Activated B cell treated with CpG ODN at 0.5 μM for 24 hours (primary cell): ENCODE results near the gene DHDDS. TPM values are rescaled to one million over a fixed set of nuclear protein-coding genes. Genes with fewer than 3 reads are reported as not detected.
A peak's percentile ranks its signal among the peaks of the same experiment; 100 is the strongest.

Experiments
- ATAC-seq: fragments of 200-7000 bp; cut with Tn5 transposase; one replicate; pipeline ENCODE4 v1.10.0; 2021; ENCODE audit warnings: low read depth, mild to moderate bottlenecking, moderate library complexity
- CTCF ChIA-PET: fragments of 350-600 bp; sonication (Branson Sonifier 250); formaldehyde crosslinking; loops from one replicate; lab custom pipeline; 2021; ENCODE audit warnings: antibody characterized with exemption; lab: Charles Lee
- POLR2A ChIA-PET: fragments of 350-600 bp; sonication (Branson Sonifier 250); formaldehyde crosslinking; loops from one replicate; lab custom pipeline; 2021; ENCODE audit warnings: antibody characterized with exemption; lab: Charles Lee
- DNase-seq: peaks from one replicate; pipeline ENCODE4 v3.0.0; 2022
- H3K27ac Mint-ChIP-seq: one replicate; pipeline ENCODE4 v1.8.0; 2020; ENCODE audit warnings: mixed read lengths
- H3K27me3 Mint-ChIP-seq: one replicate; pipeline ENCODE4 v1.8.0; 2021; ENCODE audit warnings: mixed read lengths
- H3K36me3 Mint-ChIP-seq: one replicate; pipeline ENCODE4 v1.8.0; 2021; ENCODE audit warnings: low read depth, mixed read lengths
- H3K4me1 Mint-ChIP-seq: one replicate; pipeline ENCODE4 v1.8.0; 2021; ENCODE audit warnings: mixed read lengths
- H3K4me3 Mint-ChIP-seq: one replicate; pipeline ENCODE4 v1.8.0; 2020; ENCODE audit warnings: mild to moderate bottlenecking, mixed read lengths
- H3K9me3 Mint-ChIP-seq: one replicate; pipeline ENCODE4 v1.8.0; 2020; ENCODE audit warnings: mixed read lengths
- CTCF ChIP-seq: fragments of 200-600 bp; IDR thresholded peaks from one replicate; pipeline ENCODE4 v1.8.0; 2022; ENCODE audit warnings: antibody characterized with exemption, mild to moderate bottlenecking
- intact Hi-C: fragments of 100-400 bp; cut with micrococcal nuclease; formaldehyde crosslinking; loops from one replicate; pipeline ENCODE4 v1.15.1; 2024
- total RNA-seq: library from RNA; stranded (reverse); gene quantifications from 2 replicates; pipeline ENCODE4 v1.2.3, GENCODE V29; 2022

Gene DHDDS
- total RNA-seq, 1 donor from 2014 or later, result 65.0 TPM

- CTCF ChIA-PET, result interaction anchor here (1.1 to 1.7 kb wide), 4 partner anchors 15 to 67 kb away, joined by 6 to 15 read pairs (median 8); no protein-coding TSS in a partner anchor
- Mint-ChIP-seq H3K27me3 (no peaks in the 10 kb centered on the region), H3K9me3 (no peaks in the 10 kb centered on the region), H3K27ac (peak overlapping the region; percentile 94), H3K4me3 (peak overlapping the region; percentile 95), H3K4me1 (peaks cover 23% of the 10 kb centered on the region), H3K36me3 (peaks cover 17% of the 10 kb centered on the region)
- intact Hi-C loops, result loop anchor here (1.0 to 5.0 kb wide), 7 partner anchors 24 to 525 kb away; partner anchors contain the start of genes HMGN2, PDIK1L and STMN1
- DNase-seq (no peak), ATAC-seq (no peak)
- TF ChIP-seq CTCF, result no peak
- POLR2A ChIA-PET, result interaction anchor here (0.6 to 1.8 kb wide), 12 partner anchors 12 to 435 kb away, joined by 3 to 45 read pairs (median 5); partner anchors contain the start of genes HMGN2, PAFAH2, PDIK1L and ZNF593
Observed at GRCh38 chr1:26432793-26433192, 672 bp downstream of the DHDDS start.

- DNase-seq (no peak), ATAC-seq (no peak)
- intact Hi-C loops, result loop anchor here (5.0 kb wide), 3 partner anchors 157 to 527 kb away; partner anchors contain the start of gene STMN1
- no peak for TF ChIP-seq CTCF
- Mint-ChIP-seq H3K4me1 (peaks cover 23% of the 10 kb centered on the region), H3K9me3 (no peaks in the 10 kb centered on the region), H3K4me3 (no peak overlapping the region), H3K27me3 (no peaks in the 10 kb centered on the region), H3K36me3 (peaks cover 31% of the 10 kb centered on the region), H3K27ac (no peak overlapping the region)
- POLR2A ChIA-PET, result interaction anchor here (0.5 kb wide), 1 partner anchor 127 kb away, joined by 8 read pairs; no protein-coding TSS in a partner anchor
- CTCF ChIA-PET, result no interaction called here
Observed at GRCh38 chr1:26434161-26434752, 2.1 kb downstream of the DHDDS start.

- Mint-ChIP-seq H3K9me3 (no peaks in the 10 kb centered on the region), H3K4me3 (no peak overlapping the region), H3K27me3 (no peaks in the 10 kb centered on the region), H3K36me3 (peaks cover 57% of the 10 kb centered on the region), H3K4me1 (peaks cover 7% of the 10 kb centered on the region), H3K27ac (no peak overlapping the region)
- POLR2A ChIA-PET, result interaction anchor here (0.5 to 1.2 kb wide), 2 partner anchors 34 to 38 kb away, joined by 3 to 4 read pairs; partner anchors contain the start of gene HMGN2
- DNase-seq (no peak), ATAC-seq (no peak)
- TF ChIP-seq CTCF, result no peak
- CTCF ChIA-PET, result interaction anchor here (1.1 kb wide), 1 partner anchor 21 kb away, joined by 5 read pairs; no protein-coding TSS in a partner anchor
- intact Hi-C loops, result no loop called here
Observed at GRCh38 chr1:26438041-26438440, 5.9 kb downstream of the DHDDS start.

GRCh38 chr1:26440259-26440658 is 8.1 kb downstream of the DHDDS start:
- DNase-seq (no peak), ATAC-seq (no peak)
- H3K27ac Mint-ChIP-seq, result no peak overlapping the region
- intact Hi-C loops, result no loop called here
- TF ChIP-seq CTCF, result no peak
- POLR2A ChIA-PET, result no interaction called here
- no peaks in the 10 kb centered on the region for H3K9me3 Mint-ChIP-seq
- no peaks in the 10 kb centered on the region for H3K4me1 Mint-ChIP-seq
- CTCF ChIA-PET, result no interaction called here
- H3K4me3 Mint-ChIP-seq, result no peak overlapping the region
- H3K36me3 Mint-ChIP-seq, result peaks cover 71% of the 10 kb centered on the region
- H3K27me3 Mint-ChIP-seq, result no peaks in the 10 kb centered on the region

- intact Hi-C loops, result no loop called here
- Mint-ChIP-seq H3K27me3 (no peaks in the 10 kb centered on the region), H3K27ac (no peak overlapping the region), H3K4me3 (no peak overlapping the region), H3K36me3 (peaks cover 64% of the 10 kb centered on the region), H3K9me3 (no peaks in the 10 kb centered on the region), H3K4me1 (peaks cover 19% of the 10 kb centered on the region)
- ChIA-PET CTCF (no interaction called here), POLR2A (no interaction called here)
- no peak for TF ChIP-seq CTCF
- ATAC-seq (no peak), DNase-seq (no peak)
Observed at GRCh38 chr1:26449868-26450267, 17.7 kb downstream of the DHDDS start.
